DMS 273 (cell line): ENCODE data around the gene PTX3.
A peak's percentile ranks its signal among the peaks of the same experiment; 100 is the strongest.

Source experiments
- DNase-seq: peaks from one replicate; lab custom pipeline; 2025; ENCODE audit not compliant: unreplicated experiment; lab: John Stamatoyannopoulos, UW

Gene PTX3

DNA sequence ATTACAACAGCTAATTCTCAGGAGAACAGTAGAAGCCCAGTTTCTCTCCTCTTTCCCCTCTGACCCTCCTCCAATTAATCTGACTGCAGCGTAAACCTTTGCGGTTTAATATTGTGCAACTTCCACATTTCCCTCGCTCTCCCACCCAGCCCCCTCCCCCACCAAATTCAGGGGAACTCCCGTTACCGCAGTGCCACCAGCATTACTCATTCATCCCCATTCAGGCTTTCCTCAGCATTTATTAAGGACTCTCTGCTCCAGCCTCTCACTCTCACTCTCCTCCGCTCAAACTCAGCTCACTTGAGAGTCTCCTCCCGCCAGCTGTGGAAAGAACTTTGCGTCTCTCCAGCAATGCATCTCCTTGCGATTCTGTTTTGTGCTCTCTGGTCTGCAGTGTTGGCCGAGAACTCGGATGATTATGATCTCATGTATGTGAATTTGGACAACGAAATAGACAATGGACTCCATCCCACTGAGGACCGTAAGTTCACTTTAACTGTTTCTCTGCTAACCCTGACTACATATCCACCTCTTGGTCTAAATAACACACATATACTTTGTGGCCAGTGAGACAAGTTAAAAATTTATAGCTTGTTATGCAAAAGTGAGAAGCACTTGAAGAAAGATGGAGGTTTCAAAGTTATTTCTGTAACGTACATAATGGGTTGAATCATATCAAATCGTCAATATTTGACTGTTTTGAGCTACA lies at the start of gene PTX3:
TSS of gene PTX3 (plus strand) at position 268 of the 709 bp plus-strand sequence. CDS start at position 352, 84 bp downstream.
- peak; percentile 82 for DNase-seq

DNA sequence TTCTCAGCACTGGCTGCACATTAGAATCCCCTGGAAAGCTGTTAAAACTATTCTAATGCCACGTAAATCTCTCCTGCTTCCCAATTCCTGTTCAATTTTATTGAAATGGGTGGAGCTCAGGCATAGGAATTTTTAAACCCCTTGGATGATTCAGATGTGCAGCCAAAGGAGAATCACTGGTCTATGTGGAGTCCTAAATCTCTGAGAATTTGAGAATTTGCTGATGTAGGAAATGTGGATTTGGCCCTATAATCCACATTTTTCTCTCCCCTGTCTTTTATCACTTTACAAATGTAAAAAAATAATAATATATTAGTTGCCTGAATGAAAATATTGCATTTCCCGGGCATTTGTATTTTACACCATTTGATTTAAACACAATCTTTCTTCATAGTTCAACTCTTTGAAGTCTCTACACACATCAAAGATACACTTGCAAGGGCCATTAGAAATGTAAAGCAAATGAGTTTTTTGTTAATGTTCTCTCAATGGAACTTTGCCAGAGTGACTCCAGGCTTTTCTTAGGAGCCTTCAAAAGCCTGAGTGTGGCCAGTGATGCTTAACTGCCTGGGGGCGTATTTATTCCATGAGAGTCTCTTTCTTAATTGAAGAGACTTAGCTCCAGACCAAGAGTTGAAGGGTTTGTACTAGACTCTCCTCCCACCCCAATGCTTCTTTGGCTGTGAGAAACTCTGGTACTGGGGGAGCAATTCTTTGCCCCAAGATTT lies 48.8 kb upstream of the PTX3 start:
- peak; percentile 19 for DNase-seq

GRCh38 chr3:157388976-157389375 lies 47.7 kb upstream of the PTX3 start:
- no peak for DNase-seq

- DNase-seq, result no peak
Measured at GRCh38 chr3:157390713-157391515, 45.7 kb upstream of the PTX3 start.

GRCh38 chr3:157392104-157392503 lies 44.5 kb upstream of the PTX3 start:
- no peak for DNase-seq

DNA sequence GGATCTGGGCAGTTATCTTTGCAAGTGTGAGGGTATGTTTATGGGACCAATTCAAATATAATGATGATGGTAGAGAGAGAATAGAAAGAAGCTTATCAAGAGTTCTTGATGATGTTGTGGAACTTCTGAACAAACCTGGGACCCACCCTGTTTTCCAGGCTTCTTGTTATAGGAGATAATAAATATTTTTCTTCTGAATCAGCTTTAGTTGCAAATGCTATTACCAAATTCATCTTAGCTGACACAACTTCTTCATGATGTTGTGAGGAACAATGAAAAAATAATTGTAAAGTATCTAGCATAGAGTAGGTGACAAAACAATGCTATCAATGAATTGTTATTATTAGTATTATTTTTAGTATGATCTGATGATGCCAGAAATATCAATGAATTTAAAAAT lies 43.5 kb upstream of the PTX3 start:
- DNase-seq, result no peak

DNA sequence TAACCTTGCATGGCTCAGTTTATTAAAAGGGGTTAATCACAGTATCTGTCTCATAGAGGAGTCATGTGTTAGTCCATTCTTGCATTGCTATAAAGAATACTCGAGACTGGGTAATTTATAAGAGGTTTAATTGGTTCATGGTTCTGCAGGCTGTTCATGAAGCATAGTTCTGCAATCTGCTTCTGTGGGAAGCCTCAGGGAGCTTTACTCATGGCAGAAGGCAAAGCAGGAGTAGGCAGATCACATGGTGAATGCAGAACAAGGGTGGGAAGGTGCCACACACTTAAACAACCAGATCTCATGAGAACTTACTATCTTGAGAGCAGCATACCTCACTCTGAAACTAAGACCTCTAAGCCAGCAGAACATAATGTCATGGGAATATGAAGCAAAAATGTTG lies 42.2 kb upstream of the PTX3 start:
- DNase-seq, result peak; percentile 19

DNA sequence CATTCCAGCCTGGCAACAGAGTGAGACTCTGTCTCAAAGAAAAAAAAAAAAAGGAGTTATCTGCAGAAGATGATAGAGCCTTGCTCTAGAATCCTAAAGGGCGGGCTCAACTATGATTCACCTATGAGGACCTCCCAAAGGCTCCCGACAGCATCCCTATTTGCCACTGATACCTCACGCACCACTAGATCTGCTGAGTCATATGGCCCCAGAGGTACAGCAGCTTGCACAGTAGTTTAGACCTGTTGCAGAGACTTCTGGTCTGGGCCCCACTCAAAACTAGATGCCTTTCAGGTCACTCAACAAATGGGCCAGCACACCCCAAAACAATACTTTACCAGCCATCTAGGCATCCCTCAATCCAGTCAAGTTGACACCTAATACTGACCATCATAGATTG lies 38.1 kb upstream of the PTX3 start:
- no peak for DNase-seq

DNA sequence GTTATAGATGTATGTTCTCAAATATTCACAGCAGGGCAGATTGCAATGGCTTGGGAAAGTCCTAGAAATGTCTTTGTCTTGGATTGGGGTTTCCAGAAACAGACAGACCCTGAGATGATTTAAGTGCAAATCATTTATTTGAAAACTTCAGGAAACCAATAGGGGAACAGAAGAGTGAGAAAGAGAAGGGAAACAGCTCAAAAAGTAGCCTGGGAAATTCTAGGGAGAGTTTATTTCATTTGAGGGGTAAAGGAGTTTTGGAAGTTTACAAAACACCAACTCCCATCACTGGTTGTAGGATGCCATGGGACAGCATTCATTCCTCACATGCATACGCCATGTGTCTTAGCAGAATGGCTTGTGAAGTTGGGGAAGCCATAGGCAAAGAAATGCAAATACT lies 32.3 kb upstream of the PTX3 start:
- no peak for DNase-seq

DNA sequence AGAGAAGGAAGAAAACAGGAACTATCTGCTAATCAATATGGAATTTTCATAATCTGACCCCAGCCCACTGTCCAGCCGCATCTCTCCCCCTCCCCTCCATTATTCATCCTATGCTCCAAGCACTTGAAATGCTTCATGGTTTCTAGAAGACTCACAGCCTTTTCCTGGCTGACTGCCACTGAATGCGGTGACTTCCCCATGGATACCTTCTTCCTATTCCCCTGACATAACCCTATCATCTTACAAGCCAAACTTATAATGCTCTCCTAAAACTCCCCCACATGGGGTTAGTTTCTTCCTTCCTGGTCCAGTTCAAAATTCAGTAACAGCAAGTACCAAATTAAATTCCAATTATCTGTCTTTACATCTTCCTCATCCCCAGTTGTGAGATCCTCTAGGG lies 31.2 kb upstream of the PTX3 start:
- peak; percentile 51 for DNase-seq

DNA sequence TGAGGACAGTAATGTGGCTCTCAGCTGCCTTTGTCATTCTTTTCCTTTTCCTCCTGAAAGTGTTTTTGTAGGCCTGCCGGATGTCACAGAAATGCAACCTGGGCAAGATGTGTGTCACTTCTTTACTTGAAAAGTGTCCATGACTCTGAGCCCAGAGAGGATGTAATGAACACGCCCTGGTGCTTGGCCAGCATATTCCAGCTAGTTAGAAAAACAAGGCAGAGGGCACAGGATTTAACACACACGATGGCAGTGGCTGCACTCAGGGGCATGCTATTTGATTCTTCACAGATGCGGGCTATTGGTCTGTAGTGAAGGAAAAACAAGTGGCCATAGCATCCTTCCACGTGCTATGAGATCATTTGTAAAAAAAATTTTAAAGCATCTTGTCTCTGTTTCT lies 30.3 kb upstream of the PTX3 start:
- peak; percentile 24 for DNase-seq

DNA sequence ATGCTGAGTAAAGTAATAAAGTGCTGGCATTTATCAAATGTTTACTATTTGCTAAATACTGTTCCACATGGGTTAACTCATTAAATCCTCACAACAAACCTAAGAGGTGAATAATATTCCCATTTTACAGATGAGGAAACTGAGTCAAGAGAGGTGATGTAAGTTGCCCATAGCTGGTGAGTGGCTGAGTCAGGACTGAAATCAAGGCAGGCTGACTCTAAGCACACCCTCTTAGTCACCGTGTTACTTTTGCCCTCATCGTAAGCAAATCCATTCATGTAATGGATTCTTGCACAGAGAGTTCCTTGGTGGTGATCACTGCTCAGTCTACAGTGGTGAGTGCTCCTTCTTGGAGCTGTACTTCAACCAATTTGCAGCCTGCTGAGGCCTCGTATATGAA lies 28.9 kb upstream of the PTX3 start:
- no peak for DNase-seq

DNA sequence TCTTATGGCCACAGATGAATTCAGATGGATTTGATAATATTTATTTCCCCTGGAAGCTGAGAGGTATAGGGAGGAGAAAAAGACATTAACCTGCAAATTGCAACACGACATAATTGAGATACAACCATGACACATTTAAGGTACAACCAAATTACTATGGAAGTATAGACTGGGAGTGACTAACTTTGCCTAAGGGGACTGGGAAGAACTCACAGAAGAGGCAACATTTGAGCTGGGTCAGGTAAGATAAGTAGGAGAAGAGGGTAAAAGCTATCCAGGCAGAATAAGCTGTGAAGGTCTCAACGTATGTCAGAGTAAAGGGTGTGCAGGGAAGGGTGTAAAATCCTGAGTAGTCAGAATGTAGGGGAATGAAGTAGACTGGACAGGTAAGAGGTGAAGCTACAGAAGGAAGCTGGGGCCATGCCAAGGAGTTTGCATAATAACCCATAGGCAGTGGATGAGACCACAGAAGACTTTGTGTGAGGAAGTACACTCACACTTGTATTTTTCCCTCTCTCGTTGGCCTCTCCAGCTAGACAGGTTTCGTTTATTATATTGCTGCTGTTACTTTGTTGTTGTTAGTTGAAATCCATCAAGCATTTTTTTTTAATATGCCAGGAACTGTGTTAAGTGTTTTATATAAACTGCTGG lies 28.0 kb upstream of the PTX3 start:
- peak; percentile 28 for DNase-seq

GRCh38 chr3:157409516-157409915 lies 27.1 kb upstream of the PTX3 start:
- DNase-seq, result peak; percentile 83

- DNase-seq, result no peak
Measured at GRCh38 chr3:157410945-157411344, 25.7 kb upstream of the PTX3 start.

DNA sequence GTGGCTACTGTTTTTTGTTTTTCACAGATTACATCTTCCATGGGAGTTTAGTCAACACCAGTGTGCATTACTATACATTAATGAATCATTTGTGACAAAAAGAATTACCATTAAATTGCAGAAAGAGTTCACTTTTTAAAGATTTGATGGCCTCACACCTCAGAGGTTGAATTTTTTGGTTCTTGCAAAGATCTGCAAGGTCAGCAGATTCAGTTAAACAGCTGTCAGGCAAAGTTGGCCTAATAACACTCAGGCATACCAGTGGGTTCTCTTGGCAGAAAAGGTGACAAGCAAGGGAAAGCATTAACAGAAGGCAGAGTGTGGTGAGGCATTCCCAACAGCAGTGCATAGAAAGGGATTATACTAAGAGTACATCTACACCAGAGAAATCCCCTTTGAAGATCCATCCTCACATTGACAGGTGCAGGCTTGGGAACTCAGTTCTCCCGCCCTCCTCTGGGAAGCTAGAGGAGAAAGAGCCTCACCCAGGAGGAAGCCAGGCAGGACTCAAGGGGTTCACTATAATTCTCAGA lies 24.3 kb upstream of the PTX3 start:
- DNase-seq, result peak; percentile 78

DNA sequence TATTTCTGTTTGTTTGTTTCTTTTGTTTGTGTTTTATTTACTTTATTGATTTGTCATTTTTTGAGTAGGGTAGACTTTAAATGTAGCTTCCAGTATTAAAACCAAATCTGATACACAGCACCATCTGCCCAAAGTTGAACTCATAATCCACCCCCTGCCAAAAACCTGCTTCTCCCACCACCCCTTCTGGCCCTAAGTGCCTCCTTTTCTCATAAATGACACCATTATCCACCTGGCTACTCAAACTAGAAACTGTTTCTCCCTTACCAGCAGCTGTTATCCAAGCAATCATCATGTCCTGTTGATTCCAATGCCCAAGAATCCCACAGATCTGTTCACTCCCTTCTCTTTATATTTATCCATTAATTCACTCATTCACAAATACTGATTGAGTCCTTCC lies 21.8 kb upstream of the PTX3 start:
- DNase-seq, result peak; percentile 98

GRCh38 chr3:157416347-157417087 lies 20.1 kb upstream of the PTX3 start:
- peak; percentile 25 for DNase-seq

DNA sequence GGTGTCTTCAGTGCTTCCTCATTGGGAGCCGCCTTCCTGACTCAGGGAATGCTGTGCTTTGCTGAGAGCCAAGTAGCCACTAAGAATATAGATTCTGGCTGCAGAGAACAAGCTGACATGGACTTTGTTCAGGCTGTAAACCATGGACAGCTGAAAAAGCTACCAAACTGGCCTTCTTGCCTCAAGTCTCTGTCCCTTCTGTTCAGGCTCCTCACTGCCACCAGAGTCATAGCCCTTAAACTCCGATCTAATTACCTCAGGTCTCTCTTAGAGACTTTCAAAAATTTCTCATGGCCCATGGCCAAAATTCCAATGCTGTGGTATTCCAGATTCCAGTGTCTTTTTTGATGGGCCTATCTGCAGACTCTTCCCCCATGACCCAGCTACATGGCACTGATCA lies 19.4 kb upstream of the PTX3 start:
- DNase-seq, result no peak

DNA sequence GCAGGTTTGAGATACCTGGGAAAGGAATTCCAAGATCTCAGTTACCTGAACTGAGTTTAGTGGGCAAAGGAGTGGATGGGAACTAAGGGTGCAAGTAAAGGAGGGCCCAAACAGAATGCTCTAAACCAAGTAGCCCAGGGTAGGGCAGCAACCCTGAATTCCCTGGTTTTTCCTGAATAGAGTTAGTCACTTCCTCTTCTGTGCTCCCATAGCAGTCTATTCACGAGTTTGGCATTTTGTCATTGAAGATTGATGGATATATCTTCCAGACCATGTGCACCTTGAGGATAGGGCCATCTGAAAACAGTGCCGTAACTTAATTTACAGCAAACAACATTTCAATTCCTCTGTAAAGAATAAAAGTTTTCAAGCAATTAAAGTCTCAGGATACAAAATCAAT lies 18.5 kb upstream of the PTX3 start:
- no peak for DNase-seq
